HepG2 (cell line): Measurements from ENCODE around the gene TMEM253. TPM values are rescaled to one million over a fixed set of nuclear protein-coding genes. Genes with fewer than 3 reads are reported as not detected.

Source experiments
- ARHGAP35 ChIP-seq: sonication (generic); formaldehyde crosslinking; IDR thresholded peaks from 2 replicates; pipeline ENCODE4 v1.9.0; 2022; ENCODE audit warnings: mild to moderate bottlenecking, inconsistent platforms, moderate library complexity, missing genetic modification reagents, borderline replicate concordance
- ASH2L ChIP-seq: fragments of 300-600, 200-600 bp; sonication (generic); IDR thresholded peaks from 2 replicates; pipeline ENCODE4 v1.7.0; 2017; ENCODE audit warnings: low read depth, mild to moderate bottlenecking, moderate library complexity, mixed read lengths, low read length; ENCODE audit not compliant: insufficient read length
- CREM ChIP-seq, 2 experiments: sonication (generic) in 1 of 2; formaldehyde crosslinking in 1 of 2; IDR thresholded peaks; 2 replicates each; pipeline versions ENCODE4 v1.4.0 to v1.6.1; 2016 to 2020; ENCODE audit warnings: antibody characterized with exemption in 1 of 2, mild to moderate bottlenecking in 1 of 2, missing genetic modification reagents in 1 of 2
- DNMT1 ChIP-seq: sonication (generic); formaldehyde crosslinking; IDR thresholded peaks from 2 replicates; pipeline ENCODE4 v1.5.1; 2020; ENCODE audit warnings: mild to moderate bottlenecking, missing genetic modification reagents
- E2F2 ChIP-seq: sonication (generic); formaldehyde crosslinking; IDR thresholded peaks from 2 replicates; pipeline ENCODE4 v1.4.0; 2020; ENCODE audit warnings: missing genetic modification reagents, borderline replicate concordance
- HDAC2 ChIP-seq: sonication (generic); formaldehyde crosslinking; IDR thresholded peaks from 2 replicates; pipeline ENCODE4 v1.4.0; 2020; ENCODE audit warnings: missing genetic modification reagents
- ISL2 ChIP-seq: sonication (generic); formaldehyde crosslinking; IDR thresholded peaks from 2 replicates; pipeline ENCODE4 v1.5.0; 2020; ENCODE audit warnings: missing genetic modification reagents
- KDM2A ChIP-seq: sonication (generic); formaldehyde crosslinking; IDR thresholded peaks from 2 replicates; pipeline ENCODE4 v1.4.0; 2020; ENCODE audit warnings: low read depth, missing genetic modification reagents, borderline replicate concordance
- MAFG ChIP-seq: sonication (generic); formaldehyde crosslinking; IDR thresholded peaks from 2 replicates; pipeline ENCODE4 v1.5.1; 2020; ENCODE audit warnings: mild to moderate bottlenecking, missing genetic modification reagents
- NR2F2 ChIP-seq: IDR thresholded peaks from 2 replicates; pipeline ENCODE4 v1.6.1; 2012; ENCODE audit warnings: low read depth, inconsistent platforms, borderline replicate concordance
- RBAK ChIP-seq: sonication (generic); formaldehyde crosslinking; IDR thresholded peaks from 2 replicates; pipeline ENCODE4 v1.5.1; 2020; ENCODE audit warnings: mild to moderate bottlenecking, missing genetic modification reagents
- TCF7L2 ChIP-seq: IDR thresholded peaks from 2 replicates; pipeline ENCODE4 v1.6.1; 2011; ENCODE audit warnings: mild to moderate bottlenecking, low read depth, low read length, moderate library complexity
- TSC22D2 ChIP-seq: sonication (generic); formaldehyde crosslinking; IDR thresholded peaks from 2 replicates; pipeline ENCODE4 v1.5.1; 2020; ENCODE audit warnings: missing genetic modification reagents, mild to moderate bottlenecking, borderline replicate concordance
- ZBTB7B ChIP-seq: sonication (generic); formaldehyde crosslinking; IDR thresholded peaks from 2 replicates; pipeline ENCODE4 v1.4.0; 2020; ENCODE audit warnings: missing genetic modification reagents
- ZC3H4 ChIP-seq: sonication (generic); formaldehyde crosslinking; IDR thresholded peaks from 2 replicates; pipeline ENCODE4 v1.4.0; 2020; ENCODE audit warnings: missing genetic modification reagents, borderline replicate concordance
- ZNF124 ChIP-seq: sonication (generic); formaldehyde crosslinking; IDR thresholded peaks from 2 replicates; pipeline ENCODE4 v1.4.0; 2020; ENCODE audit warnings: missing genetic modification reagents
- ZNF253 ChIP-seq: sonication (generic); formaldehyde crosslinking; IDR thresholded peaks from 2 replicates; pipeline ENCODE4 v1.8.0; 2022; ENCODE audit warnings: mild to moderate bottlenecking, missing genetic modification reagents, borderline replicate concordance
- ZNF256 ChIP-seq: sonication (generic); formaldehyde crosslinking; conservative IDR thresholded peaks from 2 replicates; pipeline ENCODE4 v1.4.0; 2020; ENCODE audit warnings: missing genetic modification reagents
- ZNF512B ChIP-seq: sonication (generic); formaldehyde crosslinking; IDR thresholded peaks from 2 replicates; pipeline ENCODE4 v1.5.1; 2020; ENCODE audit warnings: missing genetic modification reagents, mild to moderate bottlenecking, borderline replicate concordance
- ZNF543 ChIP-seq: sonication (generic); formaldehyde crosslinking; IDR thresholded peaks from 2 replicates; pipeline ENCODE4 v1.4.0; 2020; ENCODE audit warnings: mild to moderate bottlenecking, missing genetic modification reagents
- ZNF644 ChIP-seq: IDR thresholded peaks from 2 replicates; pipeline ENCODE4 v1.6.1; 2016; ENCODE audit warnings: low read depth
- ZNF691 ChIP-seq: sonication (generic); formaldehyde crosslinking; IDR thresholded peaks from 2 replicates; pipeline ENCODE4 v1.4.0; 2020; ENCODE audit warnings: missing genetic modification reagents, low read depth, mild to moderate bottlenecking, borderline replicate concordance
- ZNF7 ChIP-seq: IDR thresholded peaks from 2 replicates; pipeline ENCODE4 v1.6.1; 2016; ENCODE audit warnings: missing biosample characterization, missing genetic modification reagents
- ZNF747 ChIP-seq: sonication (generic); formaldehyde crosslinking; IDR thresholded peaks from 2 replicates; pipeline ENCODE4 v1.8.1; 2023; ENCODE audit warnings: missing genetic modification reagents, mild to moderate bottlenecking, borderline replicate concordance
- ZSCAN5A ChIP-seq: sonication (generic); formaldehyde crosslinking; IDR thresholded peaks from 2 replicates; pipeline ENCODE4 v1.8.0; 2022; ENCODE audit warnings: mild to moderate bottlenecking, missing genetic modification reagents, borderline replicate concordance
- ZZZ3 ChIP-seq: sonication (generic); formaldehyde crosslinking; IDR thresholded peaks from 2 replicates; pipeline ENCODE4 v1.4.0; 2020; ENCODE audit warnings: missing genetic modification reagents, mild to moderate bottlenecking, borderline replicate concordance
- polyA plus RNA-seq, 8 experiments: library from polyadenylated mRNA; depleted of rRNA in 3 of 8; stranded (reverse) in 7 of 8; unstranded in 1 of 8; fragments of >200 nt; fragmentation: Illumina TruSeq in 4 of 8; extraction: Trizol in 4 of 8; gene quantifications; 2 replicates each; pipeline versions ENCODE4 v1.2.1 to v1.2.3, GENCODE V29; 2011 to 2016; ENCODE audit warnings: low read depth in 4 of 8, missing spikeins in 1 of 8, mixed read lengths in 1 of 8; ENCODE audit not compliant: insufficient read depth in 1 of 8
- total RNA-seq, 5 experiments: library from RNA; depleted of rRNA; stranded (reverse); fragments of >200 nt; fragmentation: Illumina TruSeq; extraction: Trizol; gene quantifications; 2 replicates each; pipeline ENCODE4 v1.2.3, GENCODE V29; 2016; ENCODE audit warnings: low read depth in 1 of 5

The TMEM253 gene
- total and polyA plus RNA-seq, 2 of the 13 experiments (the other 11 are each of a cell fraction or from before 2014, with no cell fraction given) = 0.29 to 0.45 TPM

GRCh38 chr14:21054768-21055145, 46.1 kb upstream of the TMEM253 start (continued):
- TF ChIP-seq DNMT1 (CRISPR knock-in tag) (no peak), ZNF7 (CRISPR knock-in tag) (no peak), ZC3H4 (CRISPR knock-in tag) (peak; percentile 90), E2F2 (CRISPR knock-in tag) (no peak), ZNF747 (CRISPR knock-in tag) (no peak), NR2F2 (no peak), HDAC2 (no peak), TSC22D2 (no peak), ASH2L (peak; percentile 50), ZNF256 (CRISPR knock-in tag) (no peak), ZNF644 (no peak), ZBTB7B (CRISPR knock-in tag) (no peak), ZNF253 (CRISPR knock-in tag) (no peak), ARHGAP35 (CRISPR knock-in tag) (no peak), MAFG (CRISPR knock-in tag) (no peak), ISL2 (CRISPR knock-in tag) (no peak), RBAK (no peak), ZZZ3 (no peak), ZNF124 (0 out of 2 replicates have a peak, but pooled peaks have one; percentile 4), CREM (IDR thresholded peaks at IDR 0.05) (no peak), CREM (CRISPR knock-in tag; IDR thresholded peaks at IDR 0.05) (no peak), ZNF691 (CRISPR knock-in tag) (no peak), TCF7L2 (peak; percentile 50; the same call in 1 of the 2 replicates), ZSCAN5A (CRISPR knock-in tag) (no peak), ZNF512B (no peak), KDM2A (no peak), ZNF543 (CRISPR knock-in tag) (no peak)
